IPS DF 6.9 (cell line): ENCODE results near the gene ZIC2.

Experiments
- DNase-seq: peaks from one replicate; pipeline ENCODE4 v3.0.0-alpha.2; 2013; ENCODE audit warnings: low read depth, low spot score
- H3K27ac ChIP-seq: one replicate; pipeline ENCODE4 v1.5.1; 2013; ENCODE audit warnings: low read length, control low read depth
- H3K27me3 ChIP-seq: 2 replicates; pipeline ENCODE4 v1.6.1; 2013; ENCODE audit warnings: mild to moderate bottlenecking, low read length; ENCODE audit not compliant: control insufficient read depth, insufficient read depth
- H3K36me3 ChIP-seq: 2 replicates; pipeline ENCODE4 v1.6.1; 2013; ENCODE audit warnings: low read length; ENCODE audit not compliant: control insufficient read depth, insufficient read depth
- H3K4me1 ChIP-seq: 2 replicates; pipeline ENCODE4 v1.6.1; 2013; ENCODE audit warnings: low read length; ENCODE audit not compliant: control insufficient read depth, insufficient read depth
- H3K4me3 ChIP-seq: 2 replicates; pipeline ENCODE4 v1.5.1; 2013; ENCODE audit warnings: mild to moderate bottlenecking, low read length
- H3K9me3 ChIP-seq: 2 replicates; pipeline ENCODE4 v1.6.1; 2013; ENCODE audit warnings: low read length, inconsistent platforms; ENCODE audit not compliant: control insufficient read depth, insufficient read depth
- WGBS: extraction: QIAGEN DNeasy Blood & Tissue Kit; methylation state at CpG from one replicate; pipeline ENCODE4 v1.1.7; 2013; ENCODE audit warnings: mixed read lengths, missing lambda C conversion rate; ENCODE audit not compliant: insufficient read length, insufficient coverage; 5-methylcytosine and 5-hydroxymethylcytosine counted together

Gene ZIC2

DNA sequence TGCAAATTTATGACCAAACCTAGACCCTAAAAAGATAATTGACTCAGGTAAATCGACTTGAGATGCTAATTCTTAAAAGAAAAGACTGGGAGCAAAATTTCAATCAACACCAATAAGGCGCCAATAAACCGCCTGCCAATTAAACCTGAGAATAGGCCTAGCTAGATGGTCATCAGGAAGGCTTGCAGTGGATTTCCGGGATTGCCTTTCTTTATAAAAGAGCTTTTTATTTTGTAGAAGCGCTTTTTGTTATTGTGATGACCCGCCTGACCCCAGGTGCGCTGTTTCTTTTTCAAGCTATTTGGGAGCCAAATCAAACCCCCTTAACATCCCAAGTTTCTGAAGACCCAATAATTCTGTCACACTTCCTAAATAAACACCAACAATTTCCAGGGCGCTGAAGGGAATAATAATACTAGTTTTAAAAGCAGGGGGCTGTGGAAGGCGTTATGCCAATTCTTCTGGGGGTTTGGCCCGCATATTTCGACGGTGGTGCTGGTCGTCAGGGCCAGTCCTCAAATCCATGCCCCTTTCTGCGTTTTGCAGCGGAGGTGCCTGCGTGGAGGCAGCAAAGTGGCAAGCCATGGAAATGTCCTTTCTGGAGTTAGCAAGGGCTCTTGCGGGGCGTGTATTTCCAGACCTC, 7.2 kb upstream of the ZIC2 start:
- Histone ChIP-seq H3K9me3 (no peaks in the 10 kb centered on the region), H3K4me1 (peaks cover 12% of the 10 kb centered on the region), H3K36me3 (peaks cover under 1% of the 10 kb centered on the region; the same call in 1 of the 2 replicates), H3K27me3 (no peaks in the 10 kb centered on the region; the same call in 1 of the 2 replicates), H3K4me3 (no peak overlapping the region), H3K27ac (peak overlapping the region; percentile 15)
- no CpG with 5 or more reads among the region's 18 CpGs for WGBS
- DNase-seq = no peak

DNA sequence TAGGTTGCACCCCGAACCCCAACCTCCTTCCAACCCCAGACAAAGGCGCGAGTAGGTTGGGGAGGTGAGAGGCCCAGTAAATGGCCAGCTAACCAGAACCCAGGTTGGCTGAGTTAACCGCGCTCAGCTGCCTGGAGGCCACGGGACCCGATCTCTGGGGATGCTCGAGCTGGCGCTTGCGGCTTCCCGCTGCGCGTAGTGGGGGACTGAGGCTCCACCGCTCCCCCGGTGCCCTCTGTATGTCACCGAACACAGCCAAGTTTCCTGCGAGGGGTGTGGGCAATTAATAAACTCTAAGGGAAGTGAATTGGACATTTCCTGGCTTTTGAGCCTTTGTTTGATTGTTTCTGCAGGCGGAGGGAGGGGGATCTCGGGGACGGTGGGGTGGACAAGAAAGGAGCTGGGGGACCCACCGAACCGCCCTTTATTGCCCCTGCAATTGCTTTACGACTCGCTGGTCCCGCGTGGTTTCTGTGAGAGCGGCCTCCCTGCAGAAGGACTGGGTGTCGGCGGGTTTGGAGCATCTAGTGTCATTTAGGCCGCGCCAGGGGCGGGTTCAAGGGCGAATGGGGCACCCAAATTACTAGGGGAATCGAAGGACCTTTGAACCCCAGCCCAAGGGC, 6.5 kb upstream of the ZIC2 start:
- peak overlapping the region; percentile 15 for H3K27ac ChIP-seq
- H3K4me1 ChIP-seq = peaks cover 12% of the 10 kb centered on the region

DNA sequence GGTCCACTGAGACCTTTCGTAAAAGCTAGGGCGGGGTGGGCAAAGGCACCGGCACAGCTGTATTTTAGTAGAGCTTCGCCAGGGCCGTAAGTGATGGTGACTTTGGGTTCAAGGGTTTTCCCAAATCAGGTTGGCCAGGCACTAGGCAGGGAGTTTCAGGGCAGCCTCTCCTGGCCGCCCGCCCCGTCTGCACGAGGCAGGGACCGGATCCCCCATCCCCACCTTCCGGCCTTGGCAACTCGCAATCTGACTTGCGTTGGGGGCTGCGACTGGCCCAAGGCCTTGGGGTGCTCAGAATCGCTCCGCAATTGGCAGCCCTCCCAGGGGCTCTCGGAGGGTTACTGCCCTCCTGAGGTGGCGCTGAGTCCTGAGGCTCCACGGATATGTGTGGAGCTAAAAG, 6.0 kb upstream of the ZIC2 start:
- H3K4me3 ChIP-seq = no peak overlapping the region
- peaks cover 12% of the 10 kb centered on the region for H3K4me1 ChIP-seq
- DNase-seq = no peak

More for the DNA sequence above, 6.5 kb upstream of the ZIC2 start:
- Histone ChIP-seq H3K27me3 (no peaks in the 10 kb centered on the region; the same call in 1 of the 2 replicates), H3K9me3 (no peaks in the 10 kb centered on the region), H3K36me3 (no peaks in the 10 kb centered on the region), H3K4me3 (no peak overlapping the region)
- DNase-seq = no peak
- WGBS = no CpG with 5 or more reads among the region's 34 CpGs

DNA sequence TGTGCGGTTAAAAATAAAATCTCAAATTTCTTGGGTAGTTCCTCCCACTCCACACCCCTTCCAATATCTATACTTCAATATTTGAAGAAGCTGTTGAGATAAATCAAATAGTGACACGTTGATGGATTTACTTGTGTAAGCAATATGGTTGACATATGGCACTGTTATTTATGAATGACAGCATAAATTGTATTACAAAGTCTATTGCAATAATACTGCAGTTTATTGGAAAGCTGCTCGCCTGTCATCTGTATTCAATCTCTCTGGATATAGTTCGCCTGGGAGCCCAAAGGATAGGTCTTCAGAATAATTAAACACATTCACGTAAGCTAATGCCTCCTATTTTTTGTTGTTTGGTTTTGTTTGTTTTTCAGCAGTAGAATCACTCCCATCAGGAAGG, 5.0 kb upstream of the ZIC2 start:
- H3K9me3 ChIP-seq = no peaks in the 10 kb centered on the region
- no CpG with 5 or more reads among the region's 5 CpGs for WGBS
- H3K27ac ChIP-seq = no peak overlapping the region
- no peak overlapping the region for H3K4me3 ChIP-seq
- H3K27me3 ChIP-seq = no peaks in the 10 kb centered on the region; the same call in 1 of the 2 replicates
- peaks cover 12% of the 10 kb centered on the region for H3K4me1 ChIP-seq
- no peaks in the 10 kb centered on the region for H3K36me3 ChIP-seq
- no peak for DNase-seq

More for the DNA sequence above, 6.0 kb upstream of the ZIC2 start:
- no peaks in the 10 kb centered on the region for H3K9me3 ChIP-seq
- no CpG with 5 or more reads among the region's 19 CpGs for WGBS
- H3K27ac ChIP-seq = no peak overlapping the region
- H3K36me3 ChIP-seq = no peaks in the 10 kb centered on the region
- H3K27me3 ChIP-seq = no peaks in the 10 kb centered on the region; the same call in 1 of the 2 replicates

DNA sequence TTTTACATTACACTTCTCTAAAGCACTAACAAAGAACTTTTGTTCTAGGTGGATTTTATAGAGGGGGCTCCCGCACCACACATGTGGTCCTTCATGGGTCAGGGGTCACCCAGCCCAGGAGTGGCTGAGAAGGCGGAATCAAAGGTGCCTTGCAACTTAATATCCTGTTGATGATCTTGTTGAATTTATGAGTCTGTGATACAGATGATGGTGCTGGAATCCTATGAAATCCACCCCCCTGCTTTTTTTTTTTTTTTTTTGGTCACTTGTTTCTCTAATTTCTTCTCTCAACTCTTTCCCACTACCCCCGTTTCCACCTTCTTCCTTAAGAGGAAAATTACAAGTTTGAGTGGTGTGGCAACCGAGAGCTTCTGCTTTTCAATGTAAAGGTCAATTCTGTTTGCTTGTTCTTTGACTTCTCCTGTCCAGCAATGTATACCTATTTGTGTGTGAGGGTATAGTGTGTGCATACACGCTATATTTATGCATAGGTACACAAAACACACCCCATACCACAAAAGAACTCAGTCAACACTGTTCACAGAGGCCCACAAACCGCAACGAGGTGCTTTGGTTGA, 4.2 kb upstream of the ZIC2 start:
- H3K4me3 ChIP-seq = no peak overlapping the region
- no peaks in the 10 kb centered on the region; the same call in 1 of the 2 replicates for H3K27me3 ChIP-seq
- no peak overlapping the region for H3K27ac ChIP-seq
- H3K36me3 ChIP-seq = no peaks in the 10 kb centered on the region
- DNase-seq = no peak
- peaks cover 12% of the 10 kb centered on the region for H3K4me1 ChIP-seq
- no CpG with 5 or more reads among the region's 7 CpGs for WGBS
- H3K9me3 ChIP-seq = no peaks in the 10 kb centered on the region

DNA sequence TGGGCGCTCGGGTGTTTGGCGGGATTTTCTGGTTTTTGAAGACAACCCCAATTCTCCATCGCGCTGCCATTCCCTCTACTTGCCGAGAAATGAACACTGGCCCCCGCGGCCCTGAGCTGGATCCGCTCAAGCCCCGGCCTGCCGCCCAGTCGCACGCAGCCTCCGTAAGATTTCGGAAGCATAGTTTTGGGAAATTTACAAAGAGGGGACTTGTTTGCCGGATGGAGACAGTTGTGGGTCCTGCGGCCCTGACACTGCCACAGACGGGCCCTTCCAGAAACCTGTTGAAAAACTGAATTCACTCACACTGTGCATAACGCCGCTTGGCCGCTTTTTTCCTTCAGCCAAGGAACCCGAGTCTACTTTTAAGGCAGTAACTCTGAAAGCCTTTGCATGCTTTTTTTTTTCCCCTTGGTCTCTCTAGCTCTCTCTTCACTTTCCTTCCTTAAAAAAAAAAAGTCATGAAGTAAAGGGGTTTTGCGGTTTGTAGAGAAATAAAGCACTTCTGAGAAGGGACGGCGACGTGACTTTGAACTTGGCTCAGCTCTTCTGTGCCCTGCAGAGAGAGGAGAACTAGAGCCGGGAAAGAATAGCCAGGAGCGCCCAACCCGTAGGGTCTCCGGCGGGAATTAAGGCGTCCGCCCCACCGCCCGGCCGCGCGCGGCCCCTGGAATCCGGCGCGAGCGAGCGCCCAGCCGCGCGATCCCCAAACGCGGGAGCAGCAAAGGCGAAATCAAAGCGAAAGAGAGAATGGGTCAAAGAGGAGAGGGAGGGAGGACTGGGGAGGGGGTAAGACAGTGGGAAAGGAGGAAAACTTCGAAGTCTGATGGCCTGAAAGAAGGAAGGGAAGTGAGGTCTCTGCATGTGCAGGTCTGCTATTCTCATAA, 3.4 kb upstream of the ZIC2 start:
- WGBS = no CpG with 5 or more reads among the region's 52 CpGs
- H3K36me3 ChIP-seq = peaks cover 6% of the 10 kb centered on the region; the same call in 1 of the 2 replicates
- H3K27ac ChIP-seq = no peak overlapping the region
- H3K27me3 ChIP-seq = no peaks in the 10 kb centered on the region; the same call in 1 of the 2 replicates
- no peak for DNase-seq
- no peaks in the 10 kb centered on the region for H3K9me3 ChIP-seq
- peaks cover 12% of the 10 kb centered on the region for H3K4me1 ChIP-seq
- H3K4me3 ChIP-seq = peak overlapping the region; percentile 12; the same call in 1 of the 2 replicates

DNA sequence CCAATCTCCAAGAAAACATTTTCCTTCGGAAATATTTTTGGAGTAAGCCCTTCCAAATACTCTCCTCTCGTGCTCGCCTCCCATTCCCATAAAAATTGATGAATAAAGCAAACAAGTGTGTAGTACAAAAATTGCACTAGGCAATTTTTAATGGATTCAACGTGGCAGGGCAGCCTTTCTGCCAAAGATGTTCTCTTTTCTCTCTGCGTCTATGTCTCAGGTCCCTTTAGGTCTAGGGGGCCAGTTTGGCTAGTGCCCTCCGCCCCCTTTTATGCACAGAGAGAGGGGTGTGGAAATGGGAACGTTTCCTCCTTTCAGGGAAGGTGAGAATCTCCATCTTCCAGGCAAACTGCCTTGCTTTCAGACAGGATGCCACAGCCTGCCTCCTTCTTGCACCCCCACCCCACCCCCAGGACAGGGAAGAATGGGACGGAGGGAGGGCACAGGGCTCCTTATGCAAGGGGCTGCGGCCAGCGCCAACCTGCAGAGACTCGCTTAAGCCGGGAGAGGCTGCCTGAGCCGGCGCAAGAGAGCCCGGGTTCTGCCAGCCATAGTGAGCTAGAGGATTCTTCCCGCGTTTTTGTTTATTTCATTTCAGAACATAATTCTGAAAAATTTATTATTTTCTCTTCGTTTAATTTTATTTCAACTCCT, 2.7 kb upstream of the ZIC2 start:
- H3K9me3 ChIP-seq = no peaks in the 10 kb centered on the region
- peak overlapping the region; percentile 72; the same call in 1 of the 2 replicates for H3K4me3 ChIP-seq
- peaks cover 6% of the 10 kb centered on the region; the same call in 1 of the 2 replicates for H3K36me3 ChIP-seq
- no peaks in the 10 kb centered on the region; the same call in 1 of the 2 replicates for H3K27me3 ChIP-seq
- H3K4me1 ChIP-seq = peaks cover 12% of the 10 kb centered on the region
- no CpG with 5 or more reads among the region's 18 CpGs for WGBS
- no peak overlapping the region for H3K27ac ChIP-seq
- no peak for DNase-seq

DNA sequence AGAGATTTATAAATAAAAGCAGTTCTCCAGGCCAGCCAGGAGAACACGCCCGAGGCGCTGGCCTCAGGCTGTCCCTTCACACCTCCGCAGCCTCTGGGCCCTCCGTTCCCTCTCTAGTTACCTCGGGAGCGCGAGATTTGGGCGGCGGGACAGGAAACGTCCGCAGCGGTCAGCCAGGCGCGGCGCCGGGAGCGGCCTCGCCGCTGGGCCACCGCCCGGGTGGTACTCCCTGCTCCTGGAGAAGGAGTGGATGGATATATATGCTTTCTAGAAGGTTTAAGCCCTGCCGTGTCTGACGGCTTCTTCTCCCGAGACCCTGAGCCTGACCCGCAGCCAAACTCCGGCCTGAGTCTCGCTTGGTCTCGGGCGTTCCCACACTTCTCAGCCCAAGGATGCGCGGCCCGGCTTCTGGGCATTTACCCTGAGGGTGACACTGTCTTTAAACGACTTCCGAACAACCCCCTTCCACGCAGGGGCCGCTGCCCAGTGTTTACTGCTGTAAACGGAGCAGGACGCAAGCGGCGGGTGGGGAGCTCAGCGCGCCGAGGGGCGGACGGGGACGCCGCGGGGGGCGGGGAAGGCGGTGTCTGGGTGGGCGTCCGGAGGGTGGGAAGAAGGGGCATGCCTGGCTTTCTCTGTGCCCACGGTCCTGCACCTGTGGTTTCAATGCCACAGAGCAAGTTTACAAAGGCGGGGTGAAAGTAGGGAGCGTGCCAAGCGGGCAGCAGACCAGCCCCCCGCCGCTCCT, 2.0 kb upstream of the ZIC2 start:
- no CpG with 5 or more reads among the region's 59 CpGs for WGBS
- Histone ChIP-seq H3K4me1 (peaks cover 11% of the 10 kb centered on the region), H3K4me3 (peak overlapping the region; percentile 72), H3K36me3 (peaks cover 7% of the 10 kb centered on the region), H3K27me3 (no peaks in the 10 kb centered on the region; the same call in 1 of the 2 replicates), H3K27ac (no peak overlapping the region), H3K9me3 (no peaks in the 10 kb centered on the region)
- no peak for DNase-seq

DNA sequence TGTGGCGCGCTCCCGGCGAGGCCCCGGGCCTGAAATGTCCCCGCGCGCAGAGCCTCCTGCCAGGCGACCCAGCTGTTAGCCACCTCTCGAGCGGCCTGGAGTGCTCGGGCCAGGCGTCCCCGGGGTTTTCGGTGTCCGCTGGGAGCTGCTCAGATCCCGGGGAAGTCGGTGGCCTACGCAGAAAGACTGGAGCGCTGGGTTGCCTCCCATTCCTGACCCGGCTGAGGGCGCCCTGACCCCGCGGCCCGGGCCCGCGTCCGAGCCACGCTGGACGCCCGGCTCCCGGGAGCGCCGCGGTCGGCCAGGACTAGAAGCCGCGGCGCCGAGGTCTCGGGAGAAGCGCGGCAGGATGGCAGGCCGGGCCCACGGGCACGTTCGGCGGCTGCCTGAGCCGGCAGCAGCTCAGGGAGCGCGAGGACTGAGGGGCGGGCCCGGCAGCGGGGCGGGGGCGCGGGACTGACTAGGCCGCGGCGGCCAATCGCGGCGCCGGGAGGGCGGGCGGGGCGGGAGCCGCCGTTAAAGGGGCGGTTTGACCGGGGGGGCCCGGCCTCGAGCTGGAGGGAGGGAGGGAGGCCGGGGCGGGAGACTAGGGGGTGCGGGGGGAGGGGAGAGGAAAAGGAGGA, 1.3 kb upstream of the ZIC2 start:
- no CpG with 5 or more reads among the region's 76 CpGs for WGBS
- H3K4me1 ChIP-seq = peaks cover 6% of the 10 kb centered on the region
- peak overlapping the region; percentile 82 for H3K4me3 ChIP-seq
- no peak overlapping the region for H3K27ac ChIP-seq
- DNase-seq = no peak
- no peaks in the 10 kb centered on the region; the same call in 1 of the 2 replicates for H3K27me3 ChIP-seq
- H3K9me3 ChIP-seq = no peaks in the 10 kb centered on the region
- peaks cover 12% of the 10 kb centered on the region for H3K36me3 ChIP-seq
